T-helper 2 cell treated with Interferon-gamma antibody and Interleukin-4, amounts not matched to agents 5 μg/mL and 100 μg/mL, for 36 hours (primary cell): Measurements from ENCODE around the gene COL9A3.
A peak's percentile ranks its signal among the peaks of the same experiment; 100 is the strongest.

Experiments
- DNase-seq: peaks from one replicate; pipeline ENCODE4 v3.0.0; 2021; ENCODE audit warnings: low spot score
- H3K27ac Mint-ChIP-seq: one replicate; pipeline ENCODE4 v1.8.0; 2021; ENCODE audit warnings: mild to moderate bottlenecking, mixed read lengths
- H3K27me3 Mint-ChIP-seq: one replicate; pipeline ENCODE4 v1.8.0; 2021; ENCODE audit warnings: low read depth, mixed read lengths
- H3K36me3 Mint-ChIP-seq: one replicate; pipeline ENCODE4 v1.8.0; 2021; ENCODE audit warnings: low read depth, mixed read lengths
- H3K4me1 Mint-ChIP-seq: one replicate; pipeline ENCODE4 v1.8.0; 2021; ENCODE audit warnings: low read depth, mixed read lengths
- H3K4me3 Mint-ChIP-seq: one replicate; pipeline ENCODE4 v1.8.0; 2022; ENCODE audit warnings: mild to moderate bottlenecking, moderate library complexity, mixed read lengths
- H3K9me3 Mint-ChIP-seq: one replicate; pipeline ENCODE4 v1.8.0; 2021; ENCODE audit warnings: mixed read lengths

The COL9A3 gene

DNA sequence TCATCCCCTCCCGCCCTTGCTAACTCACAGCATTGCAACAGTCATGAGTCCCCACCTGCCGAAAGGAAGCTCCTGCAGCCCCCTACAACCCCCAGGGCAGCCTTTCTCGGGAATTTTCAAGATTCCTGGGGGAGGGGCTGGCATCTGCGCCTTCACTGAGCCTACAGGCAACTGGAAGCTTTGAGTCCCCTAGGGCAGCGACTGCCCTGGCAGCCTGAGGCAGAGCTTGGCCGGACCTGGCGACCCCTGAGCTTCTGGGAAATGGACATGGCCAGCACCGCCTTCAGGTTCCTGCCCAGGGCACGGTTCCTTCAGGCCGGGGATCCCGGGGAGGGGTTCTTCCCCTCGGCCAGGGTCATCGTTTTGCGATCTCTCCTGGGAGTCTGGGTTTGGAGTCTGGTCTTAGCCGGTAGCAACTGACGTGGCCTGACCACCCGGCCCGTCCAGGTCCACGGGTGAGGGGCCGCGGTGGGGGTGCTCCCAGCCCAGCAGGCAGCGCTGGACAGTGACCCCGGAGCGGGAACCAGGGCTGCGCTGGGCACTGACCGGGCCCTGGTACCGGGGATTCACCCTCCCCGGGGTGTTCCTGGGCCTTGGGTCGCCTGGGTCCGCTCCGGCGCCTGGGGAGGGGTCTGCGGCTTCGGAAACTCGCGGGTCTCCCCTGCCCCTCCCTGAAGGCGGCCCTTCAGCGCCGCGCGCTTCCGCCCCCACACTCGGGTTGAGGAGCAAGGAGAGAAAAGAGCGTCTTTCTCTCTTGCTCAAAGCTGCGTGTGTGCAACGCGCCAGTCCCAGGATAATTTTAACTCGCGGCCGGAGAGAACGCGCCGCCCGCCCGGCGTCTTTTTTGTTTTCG lies 593 bp upstream of the COL9A3 start:
- DNase-seq = no peak
- peaks cover 35% of the 10 kb centered on the region for H3K27me3 Mint-ChIP-seq
- no peak overlapping the region for H3K4me3 Mint-ChIP-seq
- peaks cover 6% of the 10 kb centered on the region for H3K36me3 Mint-ChIP-seq
- no peaks in the 10 kb centered on the region for H3K4me1 Mint-ChIP-seq
- H3K27ac Mint-ChIP-seq = no peak overlapping the region
- H3K9me3 Mint-ChIP-seq = no peaks in the 10 kb centered on the region

DNA sequence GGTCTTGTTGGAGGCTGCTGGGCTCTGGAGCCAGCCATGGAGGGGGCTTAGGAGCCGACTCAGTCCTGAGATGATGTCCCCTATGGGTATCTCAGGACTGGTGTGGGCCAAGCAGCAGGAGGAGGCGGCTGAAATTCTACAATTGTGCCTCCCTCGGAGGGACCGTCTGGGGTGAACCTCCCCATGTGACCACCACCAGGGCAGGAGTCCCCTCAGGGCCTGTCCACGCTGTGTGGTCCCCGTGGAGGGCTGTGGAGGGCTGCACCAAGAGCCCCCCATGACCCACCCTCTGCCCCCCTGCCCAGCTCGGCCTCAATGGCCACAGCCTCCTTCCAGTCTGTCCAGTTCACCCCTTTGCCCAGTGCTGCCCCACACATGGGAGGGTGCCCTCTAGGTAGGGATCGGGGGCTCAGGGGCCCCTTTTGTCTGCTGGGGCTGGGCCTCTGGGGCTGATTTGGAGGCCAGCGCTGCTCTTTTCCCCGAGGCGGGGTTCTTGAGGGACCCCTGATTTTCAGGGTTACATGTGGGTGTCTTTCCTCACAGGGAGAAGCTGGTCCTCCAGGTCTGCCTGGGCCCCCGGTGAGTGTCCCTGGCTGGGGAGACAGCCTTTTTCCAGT lies 1.2 kb downstream of the COL9A3 start:
- H3K27ac Mint-ChIP-seq = no peak overlapping the region
- no peaks in the 10 kb centered on the region for H3K36me3 Mint-ChIP-seq
- no peak overlapping the region for H3K4me3 Mint-ChIP-seq
- DNase-seq = no peak
- H3K4me1 Mint-ChIP-seq = no peaks in the 10 kb centered on the region
- H3K9me3 Mint-ChIP-seq = no peaks in the 10 kb centered on the region
- peaks cover 35% of the 10 kb centered on the region for H3K27me3 Mint-ChIP-seq

DNA sequence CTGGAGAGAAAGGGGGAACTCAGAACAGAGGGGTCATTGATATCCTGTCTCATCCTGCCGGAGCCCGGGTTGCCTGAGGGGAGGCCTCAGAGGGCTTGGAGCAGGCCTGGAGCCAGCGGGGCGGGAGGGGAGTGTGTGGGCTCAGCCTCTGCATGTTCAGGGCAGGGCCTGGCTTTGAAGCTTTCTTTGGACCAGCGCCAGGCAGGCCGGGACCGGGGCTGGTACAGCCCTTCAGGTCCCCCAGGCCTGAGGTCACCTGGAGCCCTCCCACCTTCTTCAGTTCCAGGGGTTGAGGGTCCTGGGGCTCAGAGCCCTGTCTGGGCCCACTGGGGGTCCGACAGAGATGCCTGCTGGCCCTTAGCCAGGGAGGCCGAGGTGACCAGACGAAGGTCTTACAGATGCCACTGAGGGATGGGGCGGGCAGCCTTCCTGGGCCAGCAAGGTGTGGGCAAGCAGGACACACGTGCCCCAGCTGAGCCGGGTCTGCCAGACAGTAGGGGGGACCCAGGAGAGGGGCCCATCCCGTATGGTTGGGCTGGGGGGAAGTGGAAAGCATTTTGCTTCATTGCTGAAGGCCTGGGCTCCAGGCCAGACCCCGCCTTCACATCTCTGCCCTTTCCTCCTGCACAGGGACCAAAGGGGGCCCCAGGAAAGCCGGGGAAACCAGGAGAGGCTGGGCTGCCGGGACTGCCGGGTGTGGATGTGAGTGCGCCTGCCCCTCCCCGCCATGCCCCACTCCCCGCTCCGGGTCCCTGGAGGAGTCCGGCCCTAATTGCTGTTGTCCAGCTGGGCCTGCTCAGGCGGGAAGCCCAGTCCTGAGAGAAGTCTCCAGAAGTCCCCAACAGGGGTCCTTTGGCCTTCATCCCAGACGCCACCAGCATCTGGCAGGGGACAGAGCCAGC lies 2.0 kb downstream of the COL9A3 start:
- H3K4me1 Mint-ChIP-seq = no peaks in the 10 kb centered on the region
- H3K4me3 Mint-ChIP-seq = no peak overlapping the region
- peaks cover 35% of the 10 kb centered on the region for H3K27me3 Mint-ChIP-seq
- DNase-seq = no peak
- H3K27ac Mint-ChIP-seq = no peak overlapping the region
- H3K9me3 Mint-ChIP-seq = no peaks in the 10 kb centered on the region
- no peaks in the 10 kb centered on the region for H3K36me3 Mint-ChIP-seq

GRCh38 chr20:62819494-62820174 lies 2.8 kb downstream of the COL9A3 start:
- Mint-ChIP-seq H3K36me3 (no peaks in the 10 kb centered on the region), H3K27ac (no peak overlapping the region), H3K9me3 (no peaks in the 10 kb centered on the region), H3K4me3 (no peak overlapping the region), H3K27me3 (peaks cover 31% of the 10 kb centered on the region), H3K4me1 (no peaks in the 10 kb centered on the region)
- no peak for DNase-seq

GRCh38 chr20:62820208-62820961 lies 3.5 kb downstream of the COL9A3 start:
- Mint-ChIP-seq H3K36me3 (no peaks in the 10 kb centered on the region), H3K4me1 (no peaks in the 10 kb centered on the region), H3K27ac (no peak overlapping the region), H3K9me3 (no peaks in the 10 kb centered on the region), H3K27me3 (peaks cover 26% of the 10 kb centered on the region), H3K4me3 (no peak overlapping the region)
- DNase-seq = no peak

- Mint-ChIP-seq H3K27ac (no peak overlapping the region), H3K4me1 (no peaks in the 10 kb centered on the region), H3K9me3 (no peaks in the 10 kb centered on the region), H3K27me3 (peaks cover 18% of the 10 kb centered on the region), H3K4me3 (no peak overlapping the region), H3K36me3 (no peaks in the 10 kb centered on the region)
- DNase-seq = no peak
Measured at GRCh38 chr20:62820962-62821725, 4.3 kb downstream of the COL9A3 start.

DNA sequence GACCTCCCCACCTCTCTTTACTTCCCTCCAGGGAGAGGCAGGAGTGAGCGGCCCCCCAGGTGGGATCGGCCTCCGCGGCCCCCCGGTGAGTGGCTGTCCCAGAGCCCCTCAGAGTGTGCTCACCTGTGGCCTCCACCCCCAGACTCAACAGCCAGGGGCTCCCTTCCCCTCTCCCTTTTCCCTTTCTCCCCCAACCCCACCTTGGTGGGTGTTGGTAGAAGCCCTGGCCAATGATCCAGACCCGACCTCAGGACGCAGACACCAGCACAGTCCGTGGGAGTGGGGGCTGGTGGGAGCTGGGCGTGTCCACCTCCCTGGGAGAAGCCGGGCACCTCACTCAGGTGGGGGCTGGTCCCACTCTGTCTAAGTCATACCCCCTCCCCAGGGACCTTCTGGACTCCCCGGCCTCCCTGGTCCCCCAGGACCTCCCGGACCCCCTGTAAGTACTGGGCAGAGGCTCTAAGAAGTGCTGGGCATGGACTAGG lies 4.9 kb downstream of the COL9A3 start:
- Mint-ChIP-seq H3K27me3 (peaks cover 15% of the 10 kb centered on the region), H3K4me3 (no peak overlapping the region), H3K36me3 (no peaks in the 10 kb centered on the region), H3K4me1 (no peaks in the 10 kb centered on the region), H3K9me3 (no peaks in the 10 kb centered on the region), H3K27ac (no peak overlapping the region)
- no peak for DNase-seq

GRCh38 chr20:62822239-62822787 lies 5.5 kb downstream of the COL9A3 start:
- Mint-ChIP-seq H3K27me3 (peaks cover 15% of the 10 kb centered on the region), H3K36me3 (no peaks in the 10 kb centered on the region), H3K4me1 (no peaks in the 10 kb centered on the region), H3K4me3 (no peak overlapping the region), H3K27ac (no peak overlapping the region), H3K9me3 (no peaks in the 10 kb centered on the region)
- DNase-seq = no peak

DNA sequence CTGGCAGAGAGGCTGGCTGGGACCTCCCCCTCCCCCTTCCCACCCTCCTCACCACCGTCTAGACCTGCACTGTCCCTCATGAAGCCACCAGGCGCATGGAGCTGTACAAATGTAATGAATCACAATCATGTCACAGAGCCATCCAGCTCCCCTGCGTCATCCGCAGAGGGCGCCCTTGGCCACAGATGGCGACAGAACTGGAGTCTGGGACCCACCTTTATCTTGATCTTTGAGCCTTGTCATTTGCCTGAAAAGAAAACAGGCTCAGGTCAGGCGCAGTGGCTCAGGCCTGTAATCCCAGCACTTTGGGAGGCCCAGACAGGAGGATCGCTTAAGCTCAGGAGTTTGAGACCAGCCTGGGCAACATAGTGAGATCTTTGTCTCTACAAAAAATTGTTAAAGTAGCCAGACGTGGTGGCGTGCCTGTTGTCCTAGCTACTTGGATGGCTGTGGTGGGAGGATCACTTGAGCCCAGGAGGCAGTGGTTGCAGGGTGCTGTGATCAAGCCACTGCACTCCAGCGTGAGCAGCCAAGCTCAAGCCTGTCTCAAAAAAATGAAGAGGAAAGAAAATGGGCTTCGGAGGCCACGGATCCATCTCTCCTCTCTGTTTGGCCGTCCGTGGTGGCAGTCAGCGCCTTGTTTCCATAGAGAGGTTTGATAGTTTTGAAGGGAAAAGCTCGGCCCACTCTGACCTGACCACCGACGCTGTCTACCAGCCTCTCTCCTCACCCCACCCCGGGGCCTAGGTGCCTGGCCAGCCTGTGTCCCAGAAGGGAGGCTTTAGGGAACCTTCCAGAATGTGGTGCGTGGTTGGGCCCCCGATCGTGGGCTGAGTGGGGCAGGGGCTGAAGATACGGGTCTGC lies 6.2 kb downstream of the COL9A3 start:
- peaks cover 11% of the 10 kb centered on the region for H3K27me3 Mint-ChIP-seq
- no peaks in the 10 kb centered on the region for H3K36me3 Mint-ChIP-seq
- no peaks in the 10 kb centered on the region for H3K4me1 Mint-ChIP-seq
- DNase-seq = peak; percentile 42
- no peaks in the 10 kb centered on the region for H3K9me3 Mint-ChIP-seq
- no peak overlapping the region for H3K4me3 Mint-ChIP-seq
- no peak overlapping the region for H3K27ac Mint-ChIP-seq

DNA sequence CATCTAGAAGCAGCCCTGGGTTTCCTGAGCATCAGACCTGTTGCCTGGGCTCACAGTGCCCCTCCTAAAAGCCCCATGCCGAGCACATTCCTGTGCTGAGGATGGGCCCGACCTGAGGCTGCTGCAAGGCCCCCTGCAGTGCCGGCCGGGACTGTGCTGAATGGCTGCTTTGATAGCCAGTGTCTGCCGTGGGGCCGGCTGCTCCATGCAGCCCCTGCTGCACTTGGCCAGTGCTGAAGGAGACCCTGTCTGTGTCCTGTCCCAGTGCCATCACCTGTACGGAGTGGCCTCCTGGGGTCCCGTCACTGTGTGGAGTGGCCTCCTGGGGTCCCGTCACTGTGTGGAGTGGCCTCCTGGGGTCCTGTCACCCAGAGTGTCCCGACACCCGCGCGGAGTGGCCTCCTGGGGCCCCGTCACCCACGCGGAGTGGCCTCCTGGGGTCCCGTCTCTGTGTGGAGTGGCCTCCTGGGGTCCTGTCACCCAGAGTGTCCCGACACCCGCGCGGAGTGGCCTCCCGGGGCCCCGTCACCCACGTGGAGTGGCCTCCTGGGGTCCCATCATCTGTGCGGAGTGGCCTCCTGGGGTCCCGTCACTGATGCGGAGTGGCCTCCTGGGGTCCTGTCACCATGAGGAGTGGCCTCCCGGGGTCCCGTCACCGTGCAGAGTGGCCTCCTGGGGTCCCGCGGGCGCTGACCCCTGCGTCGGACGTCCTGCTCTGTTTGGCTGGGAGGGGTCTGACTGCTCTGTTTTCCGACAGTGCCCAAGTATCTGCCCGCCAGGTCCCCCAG lies 7.0 kb downstream of the COL9A3 start:
- H3K27ac Mint-ChIP-seq = no peak overlapping the region
- DNase-seq = no peak
- H3K4me1 Mint-ChIP-seq = no peaks in the 10 kb centered on the region
- H3K36me3 Mint-ChIP-seq = no peaks in the 10 kb centered on the region
- H3K27me3 Mint-ChIP-seq = peaks cover 6% of the 10 kb centered on the region
- no peaks in the 10 kb centered on the region for H3K9me3 Mint-ChIP-seq
- H3K4me3 Mint-ChIP-seq = no peak overlapping the region
